ENCODE measurements around the gene CMTM2.
A peak's percentile ranks its signal among the peaks of the same experiment; 100 is the strongest.

The CMTM2 gene

DNA sequence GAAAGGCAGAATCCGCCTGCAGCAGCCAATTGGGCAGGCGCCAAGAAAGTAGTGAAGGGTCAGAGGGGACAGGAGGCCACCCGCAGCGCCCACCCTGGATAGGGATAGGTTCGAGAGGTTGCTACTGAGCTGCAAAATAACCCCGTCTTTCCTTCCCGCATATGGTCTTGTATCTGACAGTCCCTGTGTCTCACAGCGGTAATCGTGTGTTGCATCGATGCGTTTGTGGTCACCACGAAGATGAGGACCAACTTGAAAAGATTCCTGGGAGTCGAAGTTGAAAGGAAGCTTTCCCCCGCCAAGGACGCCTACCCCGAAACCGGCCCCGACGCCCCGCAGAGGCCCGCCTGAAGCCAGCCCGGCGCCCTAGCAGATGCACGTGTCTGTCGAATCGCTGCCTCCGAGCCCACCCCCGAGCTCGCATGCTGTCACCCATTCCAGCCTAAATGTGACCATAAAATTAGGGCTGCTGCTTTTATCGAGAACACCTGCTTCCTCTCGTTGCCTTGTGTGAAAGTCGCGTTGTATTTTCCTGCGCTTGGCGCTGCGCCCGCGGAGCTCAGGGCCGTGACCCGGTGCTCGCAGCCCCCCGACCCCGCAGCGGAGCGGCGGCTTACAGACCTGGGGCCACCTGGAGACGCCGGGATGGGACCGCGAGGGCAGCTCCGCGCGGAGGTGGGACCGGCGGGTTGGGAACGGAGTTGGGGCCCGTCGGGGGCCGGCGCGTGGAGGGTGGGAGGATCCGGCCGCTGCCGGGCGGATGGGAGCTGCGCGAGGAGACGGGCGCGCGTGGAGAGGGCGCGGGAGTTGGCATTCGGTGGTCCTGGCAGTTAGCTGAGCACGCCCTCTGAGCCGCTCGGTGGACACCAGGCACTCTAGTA lies at the start of gene CMTM2:
TSS of gene CMTM2 (plus strand) at position 813 of the 881 bp plus-strand sequence. CDS start 145 bp downstream, outside the sequence.
- DNase-seq (ENCODE audit: low spot score) (no peak), FAIRE-seq (no peak)

DNA sequence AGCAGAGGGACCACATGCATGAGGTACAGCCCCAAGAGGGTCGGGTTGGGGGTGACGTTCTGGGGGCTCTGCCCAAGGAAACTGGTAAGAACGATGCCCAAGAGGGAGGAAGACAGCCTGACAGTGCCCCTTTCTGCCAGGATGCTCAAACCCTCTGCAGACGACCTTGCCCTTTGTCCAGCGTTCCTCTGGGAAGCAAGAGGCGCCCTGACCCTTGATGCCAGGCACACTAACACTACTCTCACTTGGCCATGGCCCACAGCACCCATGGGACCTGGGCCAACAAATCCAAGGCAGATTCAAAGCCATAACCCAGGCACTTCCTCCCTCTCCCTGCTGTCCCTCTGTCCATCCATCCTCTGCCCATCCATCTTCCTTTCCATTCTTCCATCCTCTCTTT lies 49.8 kb upstream of the CMTM2 start:
- DNase-seq (ENCODE audit: low spot score) (no peak), FAIRE-seq (no peak)

DNA sequence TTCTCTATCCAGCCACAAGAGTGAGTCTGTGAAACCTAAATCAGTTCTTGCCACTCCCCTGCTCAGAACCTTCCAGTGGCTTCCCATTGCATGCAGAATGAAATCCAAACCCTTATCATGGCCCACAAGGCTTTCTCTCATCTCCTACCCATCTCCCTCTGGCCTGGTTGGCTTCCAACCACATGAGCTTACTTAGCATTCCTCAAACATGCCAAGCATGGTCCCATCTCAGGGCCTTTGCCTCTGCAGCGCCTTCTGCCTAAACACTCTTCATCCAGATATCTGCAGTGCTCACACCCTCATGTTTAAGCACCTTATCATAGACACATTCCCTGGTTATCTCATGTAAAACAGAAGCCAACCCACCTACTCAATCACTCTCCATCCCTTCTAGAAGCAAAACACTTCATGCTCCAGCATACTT lies 44.9 kb upstream of the CMTM2 start:
- DNase-seq (ENCODE audit: low spot score) (no peak), FAIRE-seq (no peak)

DNA sequence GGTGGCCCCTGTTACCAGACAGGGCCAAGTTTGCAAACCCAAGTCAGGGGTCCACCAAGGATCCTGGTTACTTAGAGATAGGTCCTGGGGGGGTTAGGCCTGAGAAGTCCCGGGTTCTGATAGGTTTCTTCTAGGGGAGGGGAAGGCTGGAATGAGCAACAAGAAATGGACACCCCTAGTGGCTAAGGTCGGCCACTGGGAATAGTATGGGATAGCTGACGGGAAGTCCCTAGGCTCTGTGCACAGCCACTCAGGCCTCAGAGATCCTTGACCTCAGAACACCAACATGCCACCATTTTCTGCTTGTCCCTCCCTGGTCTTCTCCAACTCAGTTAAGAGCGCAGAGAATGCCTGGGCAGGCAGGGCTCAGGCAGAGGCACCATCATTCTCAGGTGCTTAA lies 42.7 kb upstream of the CMTM2 start:
- DNase-seq (ENCODE audit: low spot score) = no peak
- no peak for FAIRE-seq

DNA sequence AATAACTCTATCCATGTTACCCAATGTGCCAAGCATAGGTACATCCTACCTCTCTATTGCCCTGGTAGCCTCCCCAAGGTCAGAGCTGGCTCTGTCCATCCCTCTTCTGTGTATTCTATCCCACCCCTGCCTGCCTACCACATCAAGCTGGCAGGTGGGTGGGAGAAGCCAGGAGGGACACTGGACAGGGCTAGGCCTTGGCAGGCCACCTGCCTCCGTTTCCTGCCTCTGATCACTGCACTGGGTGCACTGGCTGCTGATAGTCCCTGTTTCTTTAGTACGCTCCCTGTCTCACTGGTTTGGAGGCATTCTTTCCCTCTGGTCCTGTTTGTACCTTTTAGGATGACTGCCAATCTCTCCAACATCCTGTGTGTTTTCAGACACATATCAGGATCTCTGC lies 42.0 kb upstream of the CMTM2 start:
- no peak for DNase-seq (ENCODE audit: low spot score)
- FAIRE-seq = no peak

DNA sequence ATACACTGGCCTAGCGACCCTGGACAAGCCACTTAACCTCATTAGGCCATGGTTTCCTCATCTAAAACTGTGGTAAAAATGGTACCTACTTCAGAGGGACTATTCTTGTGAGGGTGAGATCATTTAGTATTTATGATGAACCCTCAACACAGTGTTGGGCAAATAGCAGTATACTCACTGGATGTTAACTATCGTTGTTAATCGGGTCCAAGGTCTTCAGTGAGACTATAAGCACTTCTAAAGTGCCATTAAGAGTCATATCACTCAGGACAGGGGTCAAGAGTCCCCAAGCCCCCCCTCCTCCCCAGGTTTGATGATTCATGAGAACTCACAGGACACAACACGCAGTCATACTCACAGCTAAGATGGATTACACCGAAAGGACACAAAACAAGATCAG lies 40.4 kb upstream of the CMTM2 start:
- no peak for DNase-seq (ENCODE audit: low spot score)
- FAIRE-seq = peak; percentile 23

DNA sequence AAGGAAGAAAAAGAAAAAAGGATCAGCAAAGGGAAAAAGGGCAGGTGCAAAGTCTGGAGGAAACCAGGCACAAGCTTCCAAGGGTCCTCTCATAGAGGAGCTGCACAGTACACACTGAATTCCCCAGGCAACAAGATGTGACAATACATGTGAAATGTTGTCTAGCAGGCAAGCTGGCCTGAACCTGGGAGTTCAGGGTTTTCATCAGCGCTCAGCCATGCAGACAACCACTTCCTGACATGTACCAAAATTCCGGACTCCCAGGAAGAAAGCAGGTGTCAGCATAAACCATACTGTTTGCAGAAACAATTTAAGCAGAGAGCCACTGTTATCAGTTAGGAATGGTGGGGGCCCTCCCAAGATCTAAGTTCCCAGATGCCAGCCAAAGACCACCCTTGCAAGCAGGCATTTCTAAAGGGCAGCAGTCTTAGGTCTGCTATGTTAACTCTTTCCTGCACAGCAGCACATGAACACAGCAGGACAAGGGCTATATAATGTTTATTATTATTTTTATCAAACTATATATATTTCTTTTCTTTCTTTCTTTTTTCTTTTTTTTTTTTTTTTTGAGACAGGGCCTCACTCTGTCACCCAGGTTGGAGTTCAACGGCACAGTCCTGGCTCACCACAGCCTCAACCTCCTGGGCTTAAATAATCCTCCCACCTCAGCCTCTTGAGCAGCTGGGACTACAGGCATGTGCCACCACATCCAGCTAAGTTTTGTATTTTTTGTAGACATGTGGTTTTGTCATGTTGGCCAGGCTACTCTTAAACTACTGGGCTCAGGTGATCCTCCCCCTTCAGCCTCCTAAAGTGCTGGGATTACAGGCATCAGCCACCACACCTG lies 39.4 kb upstream of the CMTM2 start:
- FAIRE-seq (no peak), DNase-seq (ENCODE audit: low spot score) (no peak)

DNA sequence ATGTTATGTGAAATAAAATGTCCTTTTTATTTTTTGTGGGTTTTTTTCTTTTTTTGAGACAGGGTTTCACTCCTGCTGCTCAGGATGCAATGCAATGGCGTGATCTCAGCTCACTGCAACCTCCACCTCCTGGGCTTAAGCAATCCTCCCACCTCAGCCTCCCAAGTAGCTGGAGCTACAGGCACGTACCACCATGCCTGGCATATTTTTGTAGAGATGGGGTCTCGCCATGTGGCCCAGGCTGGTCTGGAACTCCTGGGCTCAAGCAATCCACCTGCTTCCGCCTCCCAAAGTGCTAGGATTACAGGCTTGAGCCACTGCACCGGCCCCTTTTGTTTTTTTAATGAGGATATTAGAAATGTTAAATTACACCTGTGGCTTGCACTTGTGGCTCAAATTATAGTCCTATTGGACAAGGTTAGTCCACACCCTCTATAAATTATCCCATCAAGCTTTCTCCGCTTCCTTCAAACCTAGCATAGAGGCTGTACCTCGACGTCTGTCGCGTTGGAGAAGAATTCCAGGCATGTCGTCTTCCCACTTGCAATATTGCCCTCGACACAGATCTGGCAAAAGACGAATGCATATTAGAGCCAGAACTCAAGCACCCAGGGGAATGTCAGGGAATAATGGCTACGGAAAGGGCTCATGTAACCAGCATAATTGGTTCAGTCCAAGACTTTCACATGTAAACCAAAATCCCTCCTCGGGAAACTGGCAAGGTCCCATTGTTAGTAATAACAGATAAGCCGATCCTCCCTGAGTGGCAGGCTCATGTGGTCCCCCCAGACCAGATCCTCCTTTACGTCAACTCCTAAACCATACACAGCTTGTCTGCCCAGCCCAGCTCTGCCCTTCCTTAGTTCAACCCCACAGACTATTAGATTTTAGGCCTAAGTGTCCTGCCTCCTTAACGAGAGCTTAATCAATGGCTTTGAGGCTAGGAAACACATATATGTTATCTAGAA lies 37.6 kb upstream of the CMTM2 start:
- no peak for DNase-seq (ENCODE audit: low spot score)
- no peak for FAIRE-seq

GRCh38 chr16:66542396-66542795 lies 36.9 kb upstream of the CMTM2 start:
- DNase-seq (ENCODE audit: low spot score) = no peak
- FAIRE-seq = no peak

GRCh38 chr16:66543541-66543940 lies 35.7 kb upstream of the CMTM2 start:
- no peak for FAIRE-seq

DNA sequence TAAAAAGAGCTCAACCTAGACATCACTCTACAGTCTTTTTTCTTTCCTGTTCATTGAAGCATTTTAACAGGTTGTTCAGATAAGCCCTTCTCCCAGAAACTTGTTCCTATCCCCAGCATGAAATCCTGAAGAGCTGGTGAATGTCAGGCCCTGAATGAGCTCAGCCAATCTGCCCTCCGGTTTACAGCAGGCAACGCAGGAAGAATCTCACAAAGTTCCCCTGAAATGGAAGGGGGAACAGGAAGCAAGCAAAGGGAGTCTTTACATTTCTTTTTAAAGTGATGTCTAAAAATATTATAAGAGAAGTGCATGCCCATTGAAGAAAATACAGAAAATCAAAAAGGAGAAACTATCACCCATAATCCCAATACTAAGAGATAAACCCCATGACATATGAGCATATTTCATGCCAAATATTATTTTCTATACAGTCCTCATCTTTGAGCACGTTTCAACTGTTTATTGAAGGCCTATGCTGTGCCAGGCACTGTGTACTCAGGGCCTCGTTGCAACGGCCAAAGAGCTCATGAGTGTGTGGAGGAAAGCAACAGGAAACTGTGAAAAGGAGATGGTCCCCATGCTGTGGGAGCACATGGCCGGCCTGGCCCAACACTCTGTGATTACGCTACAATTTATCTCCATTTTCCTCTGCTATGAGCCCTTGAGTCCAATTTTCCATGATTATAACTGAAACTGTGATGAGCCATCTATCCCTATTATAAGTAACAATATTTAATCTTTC lies 35.1 kb upstream of the CMTM2 start:
- FAIRE-seq (no peak), DNase-seq (ENCODE audit: low spot score) (no peak)

More at GRCh38 chr16:66543541-66543940, 35.7 kb upstream of the CMTM2 start:
- DNase-seq (ENCODE audit: low spot score) = no peak

DNA sequence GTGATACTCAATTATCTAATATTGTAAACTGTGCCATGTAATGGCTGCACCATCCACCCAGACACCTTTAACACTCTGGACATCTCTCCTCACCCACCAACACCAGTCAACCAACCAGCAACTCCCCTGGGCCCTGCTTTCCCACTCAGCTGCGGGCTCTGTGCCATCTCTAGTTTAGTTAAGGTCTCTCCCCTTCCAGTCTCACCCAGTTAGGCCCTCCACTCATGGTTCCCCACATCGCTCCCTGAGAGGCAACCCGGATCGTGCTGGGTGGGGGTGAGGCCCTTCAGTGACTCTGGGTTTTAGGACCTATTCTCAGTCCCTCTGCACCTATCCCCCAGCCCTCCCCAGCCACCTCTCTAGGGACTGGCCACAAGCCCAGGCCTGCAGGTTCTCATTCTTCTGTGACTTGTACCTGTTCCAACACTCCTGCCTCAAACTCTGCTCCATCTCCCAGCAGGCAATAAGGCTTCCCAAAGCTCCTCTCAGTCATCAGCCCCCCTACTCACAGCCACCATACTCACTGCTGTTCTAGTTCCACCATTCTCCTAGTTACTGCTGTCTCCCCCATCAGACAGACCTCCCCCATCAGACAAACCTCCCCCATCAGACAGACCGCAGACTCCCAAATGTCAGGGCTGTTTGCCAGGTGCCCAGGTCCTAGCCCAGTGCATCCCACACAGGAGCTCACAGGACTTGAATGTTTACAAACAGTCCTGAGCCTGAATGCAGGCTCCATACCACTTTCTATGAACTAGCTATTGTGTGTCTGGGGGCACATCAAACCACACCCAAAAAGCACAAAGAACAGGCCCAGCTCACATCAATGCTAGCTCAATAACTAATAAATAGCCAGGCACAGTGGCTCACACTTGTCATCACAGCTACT lies 31.9 kb upstream of the CMTM2 start:
- no peak for DNase-seq (ENCODE audit: low spot score)
- FAIRE-seq = no peak

DNA sequence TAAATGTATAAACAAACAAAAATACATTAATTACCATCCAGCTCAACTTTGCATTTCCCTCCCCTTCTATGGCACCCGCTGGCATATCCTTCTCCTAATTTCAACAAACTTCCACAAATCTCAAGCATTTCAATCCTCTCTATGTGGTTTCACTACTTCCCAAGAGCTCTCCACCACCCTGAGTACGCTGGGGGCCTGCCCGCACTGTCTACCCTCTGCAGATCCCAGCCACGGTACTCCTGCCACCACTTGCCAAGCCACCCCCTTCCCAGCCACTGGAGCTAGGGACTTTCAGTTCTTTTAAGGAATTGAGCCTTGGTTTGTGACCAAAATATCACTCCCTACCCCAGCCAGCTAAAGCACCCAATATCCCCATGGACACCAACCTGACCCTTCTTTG lies 31.2 kb upstream of the CMTM2 start:
- FAIRE-seq (no peak), DNase-seq (ENCODE audit: low spot score) (no peak)

- FAIRE-seq = no peak
Observed at GRCh38 chr16:66548868-66549267, 30.4 kb upstream of the CMTM2 start.

GRCh38 chr16:66549284-66550131 lies 29.8 kb upstream of the CMTM2 start, which contains the start of gene TK2:
TSS of gene TK2 (minus strand) at chr16:66550122. CDS start at chr16:66550061, 61 bp downstream.
- DNase-seq (ENCODE audit: low spot score) = peak; percentile 82
- no peak for FAIRE-seq

More at GRCh38 chr16:66548868-66549267, 30.4 kb upstream of the CMTM2 start:
- DNase-seq (ENCODE audit: low spot score) = no peak

- no peak for FAIRE-seq
Observed at GRCh38 chr16:66551348-66551759, 27.9 kb upstream of the CMTM2 start.

DNA sequence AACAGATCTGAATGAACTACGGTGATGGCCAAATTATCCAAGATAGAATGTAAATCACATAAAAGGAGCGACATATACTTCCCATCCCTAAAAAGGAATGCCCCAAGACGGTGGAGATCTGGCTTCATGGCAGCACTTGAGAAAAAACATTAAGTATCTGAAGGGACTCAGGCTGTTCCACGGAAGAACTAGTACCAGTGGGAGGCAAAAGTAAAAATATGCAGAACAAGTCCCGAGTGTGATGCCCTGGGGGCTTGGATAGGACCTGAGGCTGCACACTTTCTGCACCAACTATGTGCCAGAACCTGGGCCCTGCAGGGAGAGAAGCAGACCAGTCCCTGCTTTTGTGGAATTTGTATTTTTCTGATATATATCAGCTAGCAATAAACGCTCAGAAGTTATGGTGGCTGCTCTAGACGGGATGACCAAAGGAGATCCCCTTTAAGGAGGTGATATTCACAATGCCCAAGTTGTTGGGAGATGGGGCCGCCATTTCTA lies 27.4 kb upstream of the CMTM2 start:
- peak; percentile 18 for DNase-seq (ENCODE audit: low spot score)
- no peak for FAIRE-seq

More at GRCh38 chr16:66551348-66551759, 27.9 kb upstream of the CMTM2 start:
- peak; percentile 55 for DNase-seq (ENCODE audit: low spot score)

Data from urothelium cell line (cell line).